Subcutaneous adipose tissue (tissue), 4 donors: ENCODE data around the gene ARHGDIA. TPM values are rescaled to one million over a fixed set of nuclear protein-coding genes. Genes with fewer than 3 reads are reported as not detected.

Experiments used
- total RNA-seq, 4 donors: library from RNA; depleted of rRNA; stranded (reverse); fragments of >200 nt; gene quantifications; one replicate each; pipeline ENCODE4 v1.1.0, GENCODE V29; 2016
- TF ChIP-seq, protein P1 (sequence below): fragments of 450-650 bp; IDR thresholded peaks from one replicate; pipeline ENCODE4 v1.5.1; 2016; ENCODE audit warnings: low read depth, mild to moderate bottlenecking, control low read depth, antibody characterized with exemption, moderate library complexity

Gene ARHGDIA
- total RNA-seq, 4 donors from 2014 or later = 116 to 235 (median 167) TPM

DNA sequence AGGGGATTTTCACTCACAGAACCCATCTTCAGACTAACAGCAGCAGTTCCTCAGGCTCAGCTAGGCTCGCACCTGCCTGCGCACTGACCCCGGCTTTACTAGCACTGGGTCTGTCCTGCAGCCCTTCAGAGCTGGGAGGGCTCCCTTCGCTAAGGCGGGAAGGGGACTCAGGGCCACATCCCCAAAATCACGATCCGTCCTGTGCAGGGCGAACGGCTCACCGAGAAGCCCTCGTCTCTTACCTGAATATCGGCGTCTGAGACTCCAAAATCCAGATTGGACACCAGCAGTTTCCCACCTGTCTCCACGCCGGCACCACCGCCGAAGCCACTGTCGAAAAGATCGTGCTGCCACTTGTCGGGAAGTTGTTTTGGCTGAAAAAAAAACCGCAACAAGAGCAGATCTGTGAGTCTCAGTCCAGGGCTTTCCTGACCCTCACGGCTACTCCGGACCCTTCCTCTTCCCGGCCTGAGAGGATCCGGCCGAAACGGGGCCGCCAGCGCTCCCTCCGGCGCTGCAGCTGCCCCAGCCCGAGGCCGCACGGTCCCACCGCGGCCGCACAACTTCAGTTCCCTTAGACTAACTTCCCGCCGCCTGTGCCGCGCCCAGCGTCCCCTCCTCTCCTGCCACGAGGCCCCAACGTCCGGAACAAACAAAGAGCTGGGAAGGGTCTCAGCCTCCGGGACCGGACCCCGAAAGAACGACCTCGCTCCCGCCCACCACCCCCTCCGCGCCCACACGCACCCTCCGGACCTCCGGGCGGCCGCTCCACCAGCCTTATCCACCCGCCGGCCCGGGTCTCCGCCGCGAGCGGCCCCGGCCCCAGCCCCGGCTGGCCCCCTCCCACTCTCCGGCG lies 19.5 kb upstream of the ARHGDIA start:
- TF ChIP-seq, protein P1, sequence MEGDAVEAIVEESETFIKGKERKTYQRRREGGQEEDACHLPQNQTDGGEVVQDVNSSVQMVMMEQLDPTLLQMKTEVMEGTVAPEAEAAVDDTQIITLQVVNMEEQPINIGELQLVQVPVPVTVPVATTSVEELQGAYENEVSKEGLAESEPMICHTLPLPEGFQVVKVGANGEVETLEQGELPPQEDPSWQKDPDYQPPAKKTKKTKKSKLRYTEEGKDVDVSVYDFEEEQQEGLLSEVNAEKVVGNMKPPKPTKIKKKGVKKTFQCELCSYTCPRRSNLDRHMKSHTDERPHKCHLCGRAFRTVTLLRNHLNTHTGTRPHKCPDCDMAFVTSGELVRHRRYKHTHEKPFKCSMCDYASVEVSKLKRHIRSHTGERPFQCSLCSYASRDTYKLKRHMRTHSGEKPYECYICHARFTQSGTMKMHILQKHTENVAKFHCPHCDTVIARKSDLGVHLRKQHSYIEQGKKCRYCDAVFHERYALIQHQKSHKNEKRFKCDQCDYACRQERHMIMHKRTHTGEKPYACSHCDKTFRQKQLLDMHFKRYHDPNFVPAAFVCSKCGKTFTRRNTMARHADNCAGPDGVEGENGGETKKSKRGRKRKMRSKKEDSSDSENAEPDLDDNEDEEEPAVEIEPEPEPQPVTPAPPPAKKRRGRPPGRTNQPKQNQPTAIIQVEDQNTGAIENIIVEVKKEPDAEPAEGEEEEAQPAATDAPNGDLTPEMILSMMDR = no peak

GRCh38 chr17:81889602-81890001 lies 18.5 kb upstream of the ARHGDIA start:
- TF ChIP-seq, protein P1 = no peak

DNA sequence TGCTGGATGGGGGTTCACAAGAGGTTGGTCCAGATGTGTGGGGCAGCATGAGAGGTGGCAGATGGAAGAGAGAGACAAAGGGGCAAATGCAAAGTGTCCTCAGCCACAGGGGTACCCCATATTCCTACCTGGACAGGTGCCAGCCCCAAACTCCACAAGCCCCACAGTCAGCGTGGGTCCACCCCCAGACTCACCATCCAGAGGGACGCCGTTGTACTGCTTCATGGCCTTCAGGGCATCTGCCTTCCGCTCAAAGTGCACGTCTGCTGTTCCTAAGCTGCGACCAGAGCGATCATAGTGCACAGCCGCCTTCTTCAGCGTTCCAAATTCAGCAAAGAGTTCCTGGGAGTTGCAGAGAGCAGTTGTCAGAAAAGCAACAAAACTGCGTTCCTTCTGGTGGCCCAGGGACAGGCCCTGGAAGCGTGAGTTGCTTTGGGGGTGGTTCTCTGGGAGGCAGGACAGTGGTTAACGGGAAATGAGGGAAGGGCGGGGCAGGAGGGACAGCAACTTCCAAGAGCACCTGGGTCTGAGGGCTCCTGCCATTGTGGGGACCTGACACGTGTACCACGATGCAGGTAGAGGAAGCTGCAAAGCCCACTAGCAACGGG lies 18.0 kb upstream of the ARHGDIA start:
- TF ChIP-seq, protein P1 = no peak

DNA sequence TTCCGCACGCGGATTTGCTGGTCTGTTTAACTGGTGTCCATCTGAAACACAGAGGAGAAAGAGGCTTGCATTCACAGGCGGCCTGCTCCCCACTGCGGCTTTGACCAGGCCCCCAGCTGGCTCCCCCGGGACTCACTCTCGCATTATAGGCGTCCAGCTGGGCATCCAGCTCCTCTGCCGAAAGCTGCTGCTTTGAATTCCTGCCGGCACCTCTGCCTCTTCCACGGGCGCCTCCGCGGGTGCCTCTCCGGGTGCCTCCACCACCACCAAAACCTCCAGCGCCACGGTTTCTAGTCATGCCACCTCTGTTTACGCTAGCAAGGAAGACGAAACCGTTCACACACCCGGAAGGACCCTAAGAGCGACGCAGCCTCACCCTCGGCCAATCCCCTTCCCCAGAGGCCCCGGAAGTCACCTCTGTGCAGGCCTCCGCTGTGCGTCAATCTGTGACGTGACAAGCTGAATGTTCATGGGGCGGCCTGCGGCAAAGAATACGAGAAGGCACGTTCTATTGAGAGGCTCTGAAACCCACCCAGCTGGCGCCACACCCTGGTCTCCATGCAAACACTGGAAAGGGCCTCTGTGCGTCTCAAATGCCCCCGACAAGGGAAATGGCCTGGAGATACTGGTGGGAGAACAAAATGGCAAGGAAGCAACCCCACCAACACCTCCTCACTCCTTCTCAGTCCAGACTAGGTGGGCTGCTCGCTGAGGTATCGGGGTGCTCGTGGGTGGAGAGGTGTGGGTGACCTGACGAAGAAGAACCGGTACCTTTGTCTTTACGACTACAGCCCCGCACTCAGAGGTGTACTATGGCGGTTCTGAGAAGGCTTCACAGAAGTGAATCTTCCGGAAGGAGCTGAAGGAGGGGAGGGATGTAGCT lies 17.2 kb upstream of the ARHGDIA start:
- TF ChIP-seq, protein P1 = no peak

DNA sequence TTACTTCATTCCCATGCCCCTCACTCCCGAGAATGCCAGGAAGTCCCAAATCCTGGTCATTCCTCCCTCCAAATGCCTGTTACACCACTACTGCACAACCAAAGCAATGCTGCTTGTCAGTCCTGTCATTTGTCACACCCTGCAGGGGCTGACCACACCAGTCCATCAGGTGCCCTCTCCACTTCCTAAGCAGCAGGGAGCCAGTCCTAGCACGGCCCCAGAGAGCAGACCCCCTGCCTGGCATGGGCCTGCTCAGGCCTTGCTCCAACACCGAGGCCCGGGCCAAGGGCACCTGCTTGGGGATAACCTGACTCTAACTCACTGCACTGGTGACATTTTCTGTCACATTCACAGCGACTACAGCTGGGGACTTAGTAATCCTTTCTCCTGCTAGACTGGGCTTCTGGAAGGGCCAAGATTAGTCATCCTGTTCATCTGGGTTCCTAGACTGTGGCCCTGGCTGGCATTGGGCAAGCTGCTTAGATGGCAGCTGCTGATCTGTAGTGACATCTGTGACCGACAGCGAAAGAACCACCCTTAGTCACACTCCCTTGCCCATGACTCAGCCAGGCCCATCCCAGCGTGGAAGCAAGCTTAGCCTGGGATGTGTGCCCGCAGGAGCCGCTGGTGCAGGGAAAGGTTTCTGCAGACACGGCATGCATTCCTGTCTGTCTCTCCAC lies 14.9 kb upstream of the ARHGDIA start:
- TF ChIP-seq, protein P1 = no peak

DNA sequence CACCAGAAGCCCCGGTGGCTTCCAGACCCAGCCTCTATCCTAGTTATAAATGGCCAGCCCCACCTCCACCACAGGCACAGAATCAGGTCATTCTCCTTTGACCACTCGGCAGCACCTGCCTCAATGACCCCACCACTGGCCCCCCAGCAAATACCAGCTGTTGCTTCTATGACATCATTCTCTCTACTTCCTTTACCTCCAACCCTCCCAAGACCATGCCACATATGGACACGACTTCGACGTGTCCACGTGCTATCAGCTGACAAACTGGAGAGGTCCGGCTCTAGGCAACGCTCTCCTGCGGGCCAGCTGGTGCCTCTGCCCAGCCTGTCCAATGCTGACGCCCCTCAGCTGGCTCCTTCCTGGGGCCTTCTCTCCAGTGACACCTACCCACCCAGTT lies 14.3 kb upstream of the ARHGDIA start:
- TF ChIP-seq, protein P1 = no peak
